ENCODE data around the gene MAOB.

MAOB gene

GRCh38 chrX:43718546-43718945 is 163.7 kb downstream of the MAOB start:
- DNase-seq = no peak
- Histone ChIP-seq H3K9me3 (ENCODE audit: control extremely low read depth in 1 of 5, control insufficient read depth in 4 of 5, insufficient read depth in 2 of 5, low read depth in 1 of 5, low read length in 4 of 5) (peaks cover 0 to 27% (median 0%) of the 10 kb centered on the region in 5 experiments), H3K4me3 (ENCODE audit: control insufficient read depth in 1 of 7, extremely low read depth in 1 of 7, insufficient read depth in 4 of 7, low read depth in 2 of 7, low read length in 6 of 7) (no peak overlapping the region), H3K4me1 (ENCODE audit: control extremely low read depth in 1 of 4, control insufficient read depth in 4 of 4, insufficient read depth in 4 of 4, low read length in 3 of 4) (no peaks in the 10 kb centered on the region), H3K36me3 (ENCODE audit: control insufficient read depth in 4 of 4, insufficient read depth in 4 of 4, low read length in 3 of 4) (no peaks in the 10 kb centered on the region), H3K27me3 (replicated peaks in 2 of 5; ENCODE audit: control insufficient read depth in 4 of 5, insufficient read depth in 5 of 5, low read length in 4 of 5) (no peaks in the 10 kb centered on the region), H3K27ac (ENCODE audit: insufficient read depth in 1 of 2, low read depth in 1 of 2, low read length in 2 of 2, poor library complexity in 1 of 2, severe bottlenecking in 2 of 2) (no peak overlapping the region)
- CTCF ChIA-PET = no interaction called here
- WGBS (ENCODE audit: insufficient coverage) = 75% methylated on average over 6 of the region's 6 CpGs
- POLR2A ChIA-PET = no interaction called here

GRCh38 chrX:43718081-43718480 is 164.2 kb downstream of the MAOB start:
- Histone ChIP-seq H3K27ac (ENCODE audit: insufficient read depth in 1 of 2, low read depth in 1 of 2, low read length in 2 of 2, poor library complexity in 1 of 2, severe bottlenecking in 2 of 2) (no peak overlapping the region), H3K36me3 (ENCODE audit: control insufficient read depth in 4 of 4, insufficient read depth in 4 of 4, low read length in 3 of 4) (no peaks in the 10 kb centered on the region), H3K4me1 (ENCODE audit: control extremely low read depth in 1 of 4, control insufficient read depth in 4 of 4, insufficient read depth in 4 of 4, low read length in 3 of 4) (no peaks in the 10 kb centered on the region), H3K4me3 (ENCODE audit: control insufficient read depth in 1 of 7, extremely low read depth in 1 of 7, insufficient read depth in 4 of 7, low read depth in 2 of 7, low read length in 6 of 7) (no peak overlapping the region), H3K9me3 (ENCODE audit: control extremely low read depth in 1 of 5, control insufficient read depth in 4 of 5, insufficient read depth in 2 of 5, low read depth in 1 of 5, low read length in 4 of 5) (peaks cover 0 to 27% (median 0%) of the 10 kb centered on the region in 5 experiments), H3K27me3 (replicated peaks in 2 of 5; ENCODE audit: control insufficient read depth in 4 of 5, insufficient read depth in 5 of 5, low read length in 4 of 5) (no peaks in the 10 kb centered on the region)
- ChIA-PET CTCF (no interaction called here), POLR2A (no interaction called here)
- no peak for DNase-seq
- WGBS (ENCODE audit: insufficient coverage) = 71% methylated on average over 1 of the region's 1 CpG

- H3K36me3 ChIP-seq (ENCODE audit: control insufficient read depth in 4 of 4, insufficient read depth in 4 of 4, low read length in 3 of 4) = no peaks in the 10 kb centered on the region
- H3K27me3 ChIP-seq (replicated peaks in 2 of 5; ENCODE audit: control insufficient read depth in 4 of 5, insufficient read depth in 5 of 5, low read length in 4 of 5) = no peaks in the 10 kb centered on the region
- H3K27ac ChIP-seq (ENCODE audit: insufficient read depth in 1 of 2, low read depth in 1 of 2, low read length in 2 of 2, poor library complexity in 1 of 2, severe bottlenecking in 2 of 2) = no peak overlapping the region
- POLR2A ChIA-PET = no interaction called here
- 100% methylated on average over 1 of the region's 1 CpG for WGBS (ENCODE audit: insufficient coverage)
- no peak for DNase-seq
- no peaks in the 10 kb centered on the region for H3K4me1 ChIP-seq (ENCODE audit: control extremely low read depth in 1 of 4, control insufficient read depth in 4 of 4, insufficient read depth in 4 of 4, low read length in 3 of 4)
- H3K4me3 ChIP-seq (ENCODE audit: control insufficient read depth in 1 of 7, extremely low read depth in 1 of 7, insufficient read depth in 4 of 7, low read depth in 2 of 7, low read length in 6 of 7) = no peak overlapping the region
- peaks cover 0 to 27% (median 0%) of the 10 kb centered on the region in 5 experiments for H3K9me3 ChIP-seq (ENCODE audit: control extremely low read depth in 1 of 5, control insufficient read depth in 4 of 5, insufficient read depth in 2 of 5, low read depth in 1 of 5, low read length in 4 of 5)
- CTCF ChIA-PET = no interaction called here
These were observed 165.1 kb downstream of the MAOB start for GRCh38 chrX:43717161-43717560.

- H3K4me1 ChIP-seq (ENCODE audit: control extremely low read depth in 1 of 4, control insufficient read depth in 4 of 4, insufficient read depth in 4 of 4, low read length in 3 of 4) = no peaks in the 10 kb centered on the region
- POLR2A ChIA-PET = no interaction called here
- WGBS (ENCODE audit: insufficient coverage) = 100% methylated on average over 1 of the region's 1 CpG
- DNase-seq = no peak
- peaks cover 0 to 27% (median 0%) of the 10 kb centered on the region in 5 experiments for H3K9me3 ChIP-seq (ENCODE audit: control extremely low read depth in 1 of 5, control insufficient read depth in 4 of 5, insufficient read depth in 2 of 5, low read depth in 1 of 5, low read length in 4 of 5)
- H3K27ac ChIP-seq (ENCODE audit: insufficient read depth in 1 of 2, low read depth in 1 of 2, low read length in 2 of 2, poor library complexity in 1 of 2, severe bottlenecking in 2 of 2) = no peak overlapping the region
- H3K27me3 ChIP-seq (replicated peaks in 2 of 5; ENCODE audit: control insufficient read depth in 4 of 5, insufficient read depth in 5 of 5, low read length in 4 of 5) = no peaks in the 10 kb centered on the region
- CTCF ChIA-PET = no interaction called here
- H3K36me3 ChIP-seq (ENCODE audit: control insufficient read depth in 4 of 4, insufficient read depth in 4 of 4, low read length in 3 of 4) = no peaks in the 10 kb centered on the region
- no peak overlapping the region for H3K4me3 ChIP-seq (ENCODE audit: control insufficient read depth in 1 of 7, extremely low read depth in 1 of 7, insufficient read depth in 4 of 7, low read depth in 2 of 7, low read length in 6 of 7)
These were observed 165.6 kb downstream of the MAOB start for GRCh38 chrX:43716696-43717095.
